Fibroblast of skin of left quadriceps (primary cell): ENCODE measurements around the gene PCOLCE2.
A peak's percentile ranks its signal among the peaks of the same experiment; 100 is the strongest.

Experiments used
- DNase-seq, 2 experiments: peaks; one replicate each; pipeline ENCODE4 v3.0.0-alpha.2; 2013; ENCODE audit warnings: low read depth in 2 of 2

Gene PCOLCE2

GRCh38 chr3:142817356-142817755 is 71.5 kb downstream of the PCOLCE2 start:
- DNase-seq: no peak

GRCh38 chr3:142815803-142816202 is 73.1 kb downstream of the PCOLCE2 start:
- DNase-seq: no peak

DNA sequence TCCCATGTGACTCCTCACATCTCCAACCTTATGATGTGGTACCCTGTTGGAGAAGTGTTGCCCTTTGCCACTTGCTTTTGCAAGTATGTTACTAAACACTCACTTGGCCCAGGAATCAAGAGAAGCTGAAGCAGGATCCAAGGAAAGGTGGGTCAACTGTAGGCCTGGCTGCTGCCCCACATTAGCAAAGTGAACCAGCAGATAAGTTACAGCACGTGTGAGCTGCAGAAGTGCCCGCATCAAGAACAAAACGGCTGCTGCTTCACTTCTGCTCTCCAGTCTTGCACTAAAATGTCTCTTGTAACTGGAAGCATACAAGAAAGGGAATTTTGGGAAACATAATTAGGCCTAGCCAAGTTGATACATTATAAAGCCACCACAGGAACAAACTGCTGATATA is 79.6 kb downstream of the PCOLCE2 start:
- DNase-seq: no peak

- DNase-seq: peak; percentile 25
Observed at GRCh38 chr3:142808103-142808917, 80.6 kb downstream of the PCOLCE2 start.

DNA sequence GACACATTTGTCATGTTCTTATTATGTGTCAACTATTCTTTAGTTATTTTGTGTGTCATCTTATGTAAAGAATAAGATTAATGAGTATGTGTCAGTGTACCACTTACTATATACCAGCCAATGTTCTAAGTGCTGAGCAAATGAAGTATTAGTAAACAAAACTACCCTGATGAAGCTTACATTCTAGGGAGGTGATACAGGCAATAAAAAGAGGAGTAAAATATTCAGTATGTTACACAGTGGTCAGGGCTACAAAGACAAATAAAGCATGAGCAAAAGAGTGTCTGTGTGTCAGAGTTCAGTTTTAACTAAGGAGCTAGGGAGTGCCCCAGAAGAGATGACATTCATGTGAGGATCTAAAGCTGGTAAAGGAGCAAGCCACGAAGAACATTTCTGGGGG is 86.0 kb downstream of the PCOLCE2 start:
- DNase-seq: no peak

GRCh38 chr3:142801746-142802145 is 87.1 kb downstream of the PCOLCE2 start:
- DNase-seq: no peak

- DNase-seq: no peak
Observed at GRCh38 chr3:142796823-142797222, 92.1 kb downstream of the PCOLCE2 start.

DNA sequence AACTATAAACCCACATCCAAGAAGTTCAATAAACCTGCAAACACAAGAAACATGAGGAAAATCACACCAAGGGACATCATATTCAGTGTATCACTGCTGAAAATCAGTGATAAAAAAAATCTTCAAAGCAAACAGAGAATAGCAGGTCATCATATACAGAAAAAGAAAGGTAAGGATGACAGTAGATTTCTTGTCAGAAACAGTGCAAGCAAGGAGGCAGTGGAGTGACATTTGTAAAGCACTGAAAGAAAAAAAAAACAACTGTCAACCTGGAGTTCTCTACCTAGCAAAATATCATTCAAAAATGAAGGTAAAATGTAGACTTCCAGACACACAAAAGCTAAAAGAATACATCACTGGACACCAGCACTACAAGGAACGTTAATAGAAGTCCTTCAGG is 93.6 kb downstream of the PCOLCE2 start:
- no peak for DNase-seq

- DNase-seq: no peak
Observed at GRCh38 chr3:142794508-142794907, 94.4 kb downstream of the PCOLCE2 start.

DNA sequence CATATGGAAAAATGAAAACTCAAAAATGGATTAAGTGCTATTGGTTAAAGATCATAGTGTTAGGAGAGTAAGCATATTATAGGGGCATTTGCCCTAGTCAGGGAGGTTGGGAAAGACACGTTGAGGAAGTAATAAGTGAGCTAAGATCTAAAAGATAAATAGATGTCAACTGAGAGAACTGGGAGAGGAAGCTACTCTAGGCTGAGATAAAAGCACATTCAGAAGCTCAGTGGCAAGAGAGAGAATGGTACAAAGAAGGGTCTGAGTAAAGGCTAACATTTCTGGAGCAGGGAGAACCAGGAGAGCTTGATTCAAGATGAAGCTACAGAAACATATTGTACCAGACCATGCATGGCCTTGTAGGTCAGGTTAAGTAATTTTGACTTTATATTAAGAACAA is 101.2 kb downstream of the PCOLCE2 start:
- DNase-seq: no peak

DNA sequence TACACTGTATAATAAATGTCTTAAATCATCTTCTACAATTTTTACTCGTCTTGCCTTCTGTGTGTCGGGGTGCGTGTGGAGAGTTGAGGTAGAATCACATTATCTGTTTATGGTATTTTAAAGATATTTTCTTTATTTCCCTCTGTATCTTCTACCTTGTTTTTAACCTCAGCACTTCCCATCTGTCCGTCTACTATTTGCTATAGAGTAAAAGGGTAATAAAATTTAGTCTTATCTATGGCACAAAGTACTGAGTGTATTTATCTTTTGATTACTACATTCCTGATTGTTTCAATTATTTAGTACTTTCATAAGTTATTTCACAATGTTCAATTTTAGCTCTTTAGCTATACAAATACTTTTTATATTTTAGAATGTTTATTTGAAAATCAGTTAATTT is 102.9 kb downstream of the PCOLCE2 start:
- DNase-seq: no peak

- DNase-seq: no peak
Observed at GRCh38 chr3:142784228-142784627, 104.7 kb downstream of the PCOLCE2 start.

DNA sequence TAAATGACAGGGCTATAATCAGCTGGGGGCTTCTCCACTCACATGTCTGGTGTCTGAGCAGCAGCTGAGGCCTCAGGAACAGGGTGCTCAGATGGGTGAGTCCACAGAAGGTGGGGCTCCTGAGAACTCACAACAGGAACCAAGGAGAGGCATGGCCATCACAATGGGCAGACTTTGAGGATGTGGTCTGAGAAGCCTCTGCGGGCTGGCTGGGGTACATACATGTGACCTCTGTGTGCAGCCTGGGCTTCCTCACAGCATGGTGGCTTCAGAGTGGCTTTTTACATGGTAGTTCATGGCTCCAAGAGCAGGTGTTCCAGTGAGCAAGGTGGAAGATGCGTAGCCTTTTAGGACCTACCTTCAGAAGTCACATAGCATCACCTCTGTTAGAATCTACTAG is 106.3 kb downstream of the PCOLCE2 start:
- no peak for DNase-seq

GRCh38 chr3:142779591-142779990 is 109.3 kb downstream of the PCOLCE2 start:
- DNase-seq: peak in 1 of 2 experiments; percentile 0

- no peak for DNase-seq
Observed at GRCh38 chr3:142778541-142778940, 110.3 kb downstream of the PCOLCE2 start.

DNA sequence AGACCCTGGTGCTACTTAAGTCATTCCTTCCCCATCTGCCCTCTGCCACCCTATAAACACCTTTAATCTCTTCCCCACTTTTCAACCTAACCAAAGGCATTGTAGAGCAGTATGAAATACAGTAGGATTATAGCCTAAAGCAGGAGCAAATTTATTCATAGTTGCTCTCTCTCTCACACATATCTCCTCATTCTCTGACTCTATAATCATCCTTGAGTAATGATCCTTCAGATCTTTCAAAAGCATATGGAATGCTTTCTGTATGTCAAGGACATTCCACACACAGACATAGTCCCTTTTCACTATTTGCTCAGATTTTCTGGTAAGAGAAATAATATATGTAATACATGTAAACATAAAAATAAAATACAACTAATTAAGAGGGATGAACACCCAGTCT is 111.0 kb downstream of the PCOLCE2 start:
- no peak for DNase-seq

DNA sequence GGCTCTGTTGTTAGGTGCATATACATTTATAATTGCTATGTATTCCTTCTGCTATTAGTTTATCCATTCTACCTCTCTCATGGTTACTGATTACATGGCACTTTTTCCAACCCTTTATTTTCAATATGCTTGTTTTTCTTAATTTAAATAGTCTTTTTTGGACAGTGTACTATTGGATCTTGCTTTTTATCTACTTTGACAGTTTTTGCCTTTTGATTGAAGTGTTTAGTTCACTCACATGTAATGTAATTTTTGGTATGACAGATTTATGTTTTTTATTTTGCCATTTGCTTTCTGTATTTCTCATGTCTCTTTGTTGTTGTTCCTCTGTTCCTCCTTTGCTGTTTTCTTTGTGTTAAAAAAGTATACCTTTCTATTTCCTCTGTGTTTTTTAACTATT is 120.5 kb downstream of the PCOLCE2 start:
- DNase-seq: no peak
